HG02884 (cell line): ENCODE results near the gene MBOAT2.
"Not testable (repeated sequence)": the region's sequence is repeated elsewhere in the genome, so short reads cannot be mapped to it uniquely, and the experiment has no call there.

ENCODE experiments used
- ATAC-seq: cut with Tn5 transposase; IDR thresholded peaks from one replicate; pipeline ENCODE4 v1.9.1; 2021; ENCODE audit warnings: mild to moderate bottlenecking, moderate library complexity; ENCODE audit not compliant: unreplicated experiment

The MBOAT2 gene

DNA sequence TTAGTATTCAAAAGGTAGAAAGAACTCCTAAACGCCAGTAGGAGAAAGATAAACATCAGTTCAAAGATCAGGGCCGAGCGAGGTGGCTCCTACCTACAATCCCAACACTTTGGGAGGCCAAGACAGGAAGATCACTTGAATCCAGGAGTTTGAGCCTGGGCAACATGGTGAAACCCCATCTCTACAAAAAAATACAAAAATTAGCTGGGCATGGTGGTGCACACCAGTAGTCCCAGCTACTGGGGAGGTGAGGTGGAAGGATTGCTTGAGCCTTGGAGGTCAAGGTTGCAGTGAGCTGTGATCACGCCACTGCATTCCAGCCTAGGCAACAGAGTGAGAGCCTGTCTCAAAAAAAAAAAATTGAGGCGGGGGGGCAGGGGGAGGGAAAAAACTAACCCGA is 40.6 kb downstream of the MBOAT2 start:
- ATAC-seq: no peak

DNA sequence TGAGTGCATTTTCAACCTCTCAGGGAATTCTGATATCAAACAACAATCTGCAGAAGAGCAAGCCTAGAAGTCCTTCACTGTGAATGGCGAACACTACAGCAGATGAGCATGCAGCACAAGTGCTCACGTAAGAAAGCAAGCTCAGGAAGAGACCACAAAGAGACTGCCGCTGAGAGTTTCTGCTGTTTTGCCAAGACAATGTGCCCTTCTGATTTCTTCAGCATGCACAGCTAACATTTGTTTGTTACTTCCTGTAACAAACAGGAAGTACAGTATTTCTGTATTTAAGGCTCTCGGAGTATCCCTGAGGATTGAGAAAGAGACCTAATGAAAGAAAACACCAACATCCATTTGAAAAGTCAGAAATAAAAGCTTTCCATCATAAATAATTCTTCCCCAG is 45.9 kb downstream of the MBOAT2 start:
- no peak for ATAC-seq

DNA sequence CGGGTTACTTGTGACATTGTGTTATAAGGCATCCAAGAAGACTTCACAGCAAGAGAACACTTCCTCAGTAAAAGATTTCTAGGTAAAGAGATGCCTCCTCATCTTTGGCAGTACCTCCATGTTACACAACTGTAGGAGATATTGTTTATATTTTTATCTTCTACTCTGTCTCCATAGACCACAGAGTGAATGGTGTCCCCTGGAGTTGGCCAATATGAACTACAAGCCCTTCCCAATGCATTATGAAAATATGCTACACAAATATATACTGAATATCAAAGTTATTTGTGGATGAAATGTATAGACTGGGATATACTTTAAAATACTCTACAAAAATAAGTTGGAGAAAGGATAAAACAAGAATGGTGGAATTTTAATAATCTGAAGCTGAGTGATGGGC is 46.7 kb downstream of the MBOAT2 start:
- ATAC-seq: no peak

DNA sequence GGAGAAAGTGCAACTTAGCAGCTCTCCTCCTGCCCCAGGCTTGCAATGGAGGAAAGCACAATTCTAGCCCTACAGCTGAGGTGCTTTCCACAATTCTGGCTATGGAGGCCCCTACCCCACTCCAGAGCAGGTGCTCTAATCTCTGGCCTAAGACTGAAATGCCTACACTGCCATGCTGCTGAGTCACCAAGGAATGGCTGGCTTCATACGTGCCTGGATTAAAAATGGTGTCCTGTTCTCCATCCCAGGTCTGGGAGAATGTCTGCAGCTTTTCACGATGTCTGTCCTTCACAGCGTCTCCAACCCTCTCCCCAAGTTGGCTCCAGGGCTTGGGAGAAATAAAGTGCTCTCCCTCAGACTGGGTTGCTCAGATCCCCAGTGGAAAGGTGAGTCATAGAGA is 48.5 kb downstream of the MBOAT2 start:
- no peak for ATAC-seq

DNA sequence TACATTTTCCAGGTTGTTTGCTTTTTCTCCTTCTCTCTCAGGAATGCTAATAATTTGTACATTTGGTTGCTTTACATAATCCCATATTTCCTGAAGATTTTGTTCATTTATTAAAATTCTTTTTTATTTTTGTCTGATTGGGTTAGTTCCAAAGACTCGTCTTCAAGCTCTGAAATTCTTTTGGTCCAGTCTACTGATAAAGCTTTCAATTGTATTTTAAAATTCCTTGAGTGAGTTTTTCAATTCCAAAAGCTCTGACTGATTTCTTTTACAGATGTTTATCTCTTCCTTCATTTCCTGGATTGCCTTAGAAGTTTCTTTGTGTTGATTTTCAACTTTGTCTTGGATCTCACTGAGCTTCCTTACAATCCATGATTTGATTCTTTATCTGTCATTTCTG is 50.0 kb downstream of the MBOAT2 start:
- ATAC-seq: no peak

DNA sequence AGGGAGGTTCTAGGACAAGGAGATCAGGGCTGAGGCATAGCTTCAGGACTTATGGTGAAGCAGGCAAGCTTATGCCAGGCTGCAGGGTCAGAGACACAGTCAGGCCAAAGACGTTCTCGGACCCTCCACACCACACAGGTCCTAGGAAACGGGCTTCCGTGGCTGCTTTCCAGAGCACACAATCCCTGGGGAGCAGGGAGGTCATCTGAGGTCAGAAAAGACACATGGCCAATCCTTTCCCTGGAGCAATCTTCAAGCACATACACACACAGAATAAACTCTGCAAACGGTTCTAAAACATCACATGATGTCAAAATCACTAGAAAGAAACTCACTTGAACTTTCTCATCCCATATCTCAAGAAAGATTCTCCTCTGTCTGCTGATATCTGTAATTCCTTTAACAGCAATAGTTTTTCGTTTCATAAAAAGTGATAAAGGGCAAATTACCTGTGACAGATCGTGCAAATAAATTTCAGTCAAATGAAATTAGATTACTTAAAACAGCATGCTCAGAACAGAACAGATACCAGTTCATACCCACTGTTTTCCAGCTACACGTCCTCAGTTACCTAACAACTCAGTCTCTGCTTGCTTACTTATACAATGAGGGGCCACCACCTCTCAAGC is 63.9 kb downstream of the MBOAT2 start:
- ATAC-seq: no peak

DNA sequence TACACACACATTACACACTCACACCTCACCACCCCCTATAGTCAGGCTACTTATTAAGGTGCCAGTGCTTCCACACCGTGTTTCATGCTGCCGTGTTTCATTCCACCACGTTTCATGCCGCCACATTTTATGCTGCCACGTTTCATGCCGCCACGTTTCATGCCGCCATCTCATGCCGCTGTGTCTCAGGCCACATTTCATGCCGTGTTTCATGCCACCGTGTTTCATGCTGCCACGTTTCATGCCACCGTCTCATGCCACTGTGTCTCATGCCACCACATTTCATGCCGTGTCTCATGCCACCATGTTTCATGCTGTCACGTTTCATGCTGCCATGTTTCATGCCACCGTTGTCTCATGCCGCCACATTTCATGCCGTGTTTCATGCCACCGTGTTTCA is 65.1 kb downstream of the MBOAT2 start:
- ATAC-seq: no peak

DNA sequence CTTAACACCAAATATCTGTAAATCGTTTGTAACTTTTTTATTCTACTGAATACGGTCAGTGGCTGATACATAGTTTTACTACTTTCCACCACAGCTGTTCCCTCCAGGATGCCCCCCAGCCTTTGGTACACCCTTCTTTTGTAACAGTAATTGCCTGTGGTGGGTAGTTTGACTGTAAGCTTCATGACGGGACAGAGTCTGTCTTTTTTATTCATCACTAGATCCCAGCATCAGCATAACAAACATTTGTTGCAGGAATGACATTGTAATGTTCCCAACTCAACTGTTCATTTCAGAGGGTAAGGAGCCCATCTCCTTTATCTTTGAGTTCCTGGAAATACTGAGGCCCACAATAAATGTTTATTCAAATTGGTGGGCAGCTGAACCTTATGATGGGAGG is 67.5 kb downstream of the MBOAT2 start:
- ATAC-seq: no peak

DNA sequence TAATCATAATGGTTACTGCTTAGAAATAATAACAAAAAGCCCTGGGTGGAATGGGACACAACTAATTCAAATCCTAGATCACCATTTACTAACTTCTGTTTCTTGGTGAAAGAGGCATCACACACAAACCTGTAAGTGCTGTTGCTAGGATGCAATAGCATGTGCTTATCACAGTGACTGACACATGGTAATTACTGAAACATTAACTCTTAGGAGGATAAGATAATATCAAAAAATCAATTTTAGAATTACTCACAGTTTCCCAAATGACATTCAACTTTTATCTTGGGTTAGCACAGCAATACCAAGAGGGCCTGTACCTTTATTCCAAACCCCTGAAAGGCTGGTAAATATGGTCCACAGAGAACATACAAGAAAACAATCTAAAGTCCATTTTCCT is 69.1 kb downstream of the MBOAT2 start:
- ATAC-seq: no peak

DNA sequence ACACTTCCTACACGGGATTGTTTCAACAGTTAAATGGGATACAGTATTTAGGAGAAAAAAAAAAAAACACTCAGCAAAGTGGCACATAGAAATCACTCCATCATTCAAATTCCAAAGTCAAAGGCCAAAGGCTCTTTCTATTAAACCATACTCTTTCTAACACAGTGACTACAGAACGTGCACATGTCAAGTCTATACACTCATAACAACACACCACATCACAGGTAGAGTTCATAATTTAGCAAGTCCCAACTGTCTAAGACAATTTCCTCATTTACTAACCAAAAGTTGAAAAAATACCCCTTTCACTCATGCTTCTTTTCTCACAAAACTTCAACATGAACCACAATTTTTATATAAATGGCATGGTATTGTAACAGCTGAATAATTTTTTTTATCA is 70.8 kb downstream of the MBOAT2 start:
- ATAC-seq: no peak

DNA sequence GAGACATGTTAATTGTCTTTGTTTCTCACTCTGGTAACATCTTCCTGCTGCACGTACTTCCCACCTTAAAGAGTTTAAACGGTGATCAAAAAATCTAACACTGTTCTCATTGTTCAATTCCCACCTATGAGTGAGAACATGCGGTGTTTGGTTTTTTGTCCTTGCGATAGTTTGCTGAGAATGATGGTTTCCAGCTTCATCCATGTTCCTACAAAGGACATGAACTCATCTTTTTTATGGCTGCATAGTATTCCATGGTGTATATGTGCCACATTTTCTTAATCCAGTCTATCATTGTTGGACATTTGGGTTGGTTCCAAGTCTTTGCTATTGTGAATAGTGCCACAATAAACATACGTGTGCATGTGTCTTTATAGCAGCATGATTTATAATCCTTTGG is 73.3 kb downstream of the MBOAT2 start:
- ATAC-seq: not testable (repeated sequence)

DNA sequence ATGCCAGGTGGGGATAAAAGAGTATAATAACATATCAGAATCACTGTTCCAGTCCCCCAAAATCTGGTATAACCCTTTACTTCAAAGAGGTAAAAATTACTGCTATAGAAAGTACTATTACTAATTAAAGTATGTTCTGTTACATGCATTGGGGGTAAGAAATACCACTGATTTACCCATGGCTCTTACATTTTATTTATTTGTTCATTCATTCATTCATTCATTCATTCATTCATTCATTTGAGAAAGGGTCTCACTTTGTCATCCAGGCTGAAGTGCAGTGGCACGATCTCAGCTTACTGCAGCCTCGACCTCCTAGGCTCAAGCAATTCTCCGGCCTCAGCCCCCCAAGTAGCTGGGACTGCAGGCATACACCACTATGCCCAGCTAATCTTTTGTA is 74.4 kb downstream of the MBOAT2 start:
- no peak for ATAC-seq

DNA sequence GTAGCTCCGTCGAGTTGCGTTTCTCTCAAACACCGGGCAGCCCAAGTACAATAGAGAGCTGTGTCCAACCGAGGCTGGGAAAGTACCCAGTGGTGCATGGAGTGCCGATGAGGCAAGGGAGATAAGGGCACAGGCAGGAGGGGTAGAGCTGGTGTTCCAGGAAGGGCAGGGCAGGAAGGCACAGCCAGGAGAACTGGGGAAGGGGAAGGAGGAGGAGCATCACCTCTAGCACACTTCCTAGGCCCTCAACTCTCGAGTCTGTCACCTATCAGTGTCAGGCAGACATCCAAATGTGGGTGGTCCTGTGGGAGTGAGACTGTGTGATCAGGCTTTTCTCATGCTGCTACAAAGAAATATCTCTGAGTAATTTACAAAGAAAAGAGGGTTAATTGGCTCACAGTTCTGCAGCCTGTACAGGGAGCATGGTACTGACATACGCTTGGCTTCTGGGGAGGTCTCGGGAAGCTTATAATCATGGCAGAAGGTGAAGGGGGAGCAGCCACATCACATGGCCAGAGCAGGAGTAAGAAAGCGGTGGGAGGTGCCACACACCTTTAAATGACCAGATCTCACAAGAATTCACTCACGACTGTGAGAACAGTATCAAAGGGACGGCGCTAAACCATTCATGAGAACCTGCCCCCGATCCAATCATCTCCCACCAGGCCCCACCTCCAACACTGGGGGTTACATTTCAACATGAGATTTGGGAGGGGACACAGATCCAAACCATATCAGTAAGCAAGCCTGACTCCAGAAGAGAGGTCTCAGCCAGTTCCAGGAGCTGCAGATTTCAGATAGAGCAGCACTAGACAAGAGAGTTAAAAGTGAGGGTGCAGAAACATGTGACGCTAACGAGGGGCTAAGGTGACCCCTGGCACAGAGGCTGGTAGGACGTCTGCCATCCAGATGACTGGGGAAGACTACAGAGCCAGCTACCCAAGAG is 75.7 kb downstream of the MBOAT2 start:
- no peak for ATAC-seq

DNA sequence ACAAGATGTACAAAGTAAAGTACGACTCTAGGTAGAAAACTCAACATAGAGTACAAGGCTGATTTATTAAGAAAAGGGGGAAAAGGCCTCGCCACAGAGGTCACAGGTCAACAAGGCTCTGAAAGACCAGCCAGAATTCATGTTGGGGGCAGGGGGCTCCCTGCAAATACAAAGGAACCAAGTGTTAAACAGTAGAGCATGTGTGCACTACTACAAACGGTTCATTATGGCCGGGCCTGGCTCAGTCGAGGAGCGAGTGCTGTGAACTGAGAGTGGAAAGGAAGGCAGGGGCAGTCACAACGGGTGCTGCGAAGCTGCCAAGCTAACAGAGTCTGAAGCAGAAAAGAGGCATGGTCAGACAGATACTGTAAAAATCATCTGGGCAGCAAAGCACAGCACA is 77.1 kb downstream of the MBOAT2 start:
- no peak for ATAC-seq

DNA sequence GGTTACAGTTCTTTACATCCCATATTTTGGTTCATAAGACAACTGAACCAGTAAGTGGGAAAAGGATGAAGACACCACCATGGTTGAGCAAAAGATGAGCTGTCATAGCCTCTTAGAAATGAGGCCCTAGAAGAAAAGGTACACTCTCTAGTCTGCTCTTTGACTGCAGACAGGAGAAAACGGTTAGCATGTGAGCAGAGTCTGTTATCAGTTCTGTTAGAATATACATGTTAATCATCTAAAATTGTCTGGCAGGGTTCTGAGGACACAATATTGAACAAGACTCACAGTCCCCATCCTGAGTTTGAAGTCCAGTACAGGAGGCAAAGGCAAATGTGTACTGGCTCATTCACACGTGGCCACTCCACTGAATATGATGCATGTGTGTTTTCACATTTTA is 78.1 kb downstream of the MBOAT2 start:
- ATAC-seq: no peak

DNA sequence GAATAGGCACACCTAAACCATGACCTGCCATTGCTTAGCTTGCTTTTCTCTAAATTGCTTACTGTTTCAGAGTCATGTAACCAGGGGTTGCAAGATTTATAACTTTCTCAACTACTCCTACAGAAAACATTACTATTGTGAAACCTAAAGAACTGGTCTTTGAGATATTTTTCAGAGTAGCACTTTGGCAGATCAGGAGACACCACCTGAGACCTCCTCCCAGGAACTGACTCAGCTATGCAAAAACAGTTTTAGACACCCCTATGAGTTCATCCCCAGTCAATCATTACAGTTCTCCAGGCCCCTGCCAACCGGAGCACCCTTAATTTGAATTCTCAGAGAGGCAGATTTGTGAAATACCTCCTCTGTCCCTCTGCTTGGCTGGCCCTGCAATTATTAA is 80.3 kb downstream of the MBOAT2 start:
- no peak for ATAC-seq

DNA sequence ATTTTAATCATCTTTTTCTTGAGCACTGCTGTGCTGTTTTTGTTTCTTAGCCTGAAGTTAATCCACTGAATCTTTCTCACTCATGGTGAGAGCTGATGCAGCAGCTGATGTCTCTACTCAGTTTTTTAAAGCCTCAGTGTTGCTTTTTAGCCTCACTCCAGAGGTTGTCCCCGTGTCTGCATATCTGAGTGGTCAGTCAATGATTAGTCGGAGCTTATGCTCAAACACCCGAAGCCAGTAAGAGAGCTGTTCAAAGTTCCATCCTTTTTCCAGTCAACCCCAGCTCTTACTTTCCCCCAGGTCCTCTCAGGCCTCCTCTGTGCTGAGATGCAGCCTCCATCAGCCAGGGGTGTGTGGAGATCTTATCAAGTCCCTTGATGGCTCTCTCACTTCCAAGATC is 81.1 kb downstream of the MBOAT2 start:
- ATAC-seq: no peak

DNA sequence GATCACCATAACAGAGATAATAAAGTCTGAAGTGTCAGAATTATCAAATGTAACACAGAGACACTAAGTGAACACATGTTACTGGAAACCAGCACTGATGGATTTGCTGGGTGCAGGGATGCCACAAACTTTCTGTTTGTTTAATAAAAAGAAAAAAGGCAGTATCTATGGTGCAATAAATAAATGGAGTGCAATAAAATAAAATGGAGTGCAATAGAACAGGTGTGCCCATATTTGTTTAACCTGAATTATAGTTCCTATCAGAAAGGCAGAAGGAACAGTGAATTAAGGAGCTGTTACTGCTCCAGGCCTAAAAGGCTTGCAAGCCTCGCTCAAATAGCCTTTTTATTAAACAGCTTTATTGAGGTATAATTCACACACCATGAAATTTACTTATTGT is 85.1 kb downstream of the MBOAT2 start:
- no peak for ATAC-seq

DNA sequence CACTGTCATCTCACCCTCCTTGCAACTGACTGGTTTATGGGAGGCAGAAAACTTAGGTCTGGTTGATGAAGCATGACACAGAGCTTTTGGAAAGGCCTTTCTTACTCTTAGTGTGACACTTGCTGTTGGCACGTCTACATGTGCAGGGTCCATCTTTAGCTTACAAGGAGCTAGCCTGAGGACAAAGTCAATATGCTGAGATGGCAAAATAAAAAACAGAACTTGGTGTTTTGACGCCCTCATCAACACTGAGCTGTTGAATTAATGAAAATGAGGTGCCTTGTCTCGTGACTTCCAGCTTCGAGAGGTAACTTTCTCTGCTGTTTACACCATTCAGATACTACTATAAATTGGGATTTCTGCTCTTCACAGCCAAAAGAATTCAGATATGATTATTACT is 87.5 kb downstream of the MBOAT2 start:
- ATAC-seq: no peak

DNA sequence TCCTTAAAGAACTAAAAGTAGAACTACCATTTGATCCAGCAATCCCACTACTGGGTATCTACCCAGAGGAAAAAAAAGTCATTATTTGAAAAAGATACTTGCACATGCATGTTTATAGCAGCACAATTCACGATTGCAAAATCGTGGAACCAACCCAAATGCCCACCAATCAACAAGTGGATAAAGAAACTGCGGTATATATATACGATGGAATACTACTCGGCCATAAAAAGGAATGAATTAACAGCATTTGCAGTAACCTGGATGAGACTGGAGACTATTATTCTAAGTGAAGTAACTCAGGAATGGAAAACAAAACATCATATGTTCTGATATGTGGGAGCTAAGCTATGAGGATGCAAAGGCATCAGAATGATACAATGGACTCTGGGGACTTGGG is 89.7 kb downstream of the MBOAT2 start:
- not testable (repeated sequence) for ATAC-seq

DNA sequence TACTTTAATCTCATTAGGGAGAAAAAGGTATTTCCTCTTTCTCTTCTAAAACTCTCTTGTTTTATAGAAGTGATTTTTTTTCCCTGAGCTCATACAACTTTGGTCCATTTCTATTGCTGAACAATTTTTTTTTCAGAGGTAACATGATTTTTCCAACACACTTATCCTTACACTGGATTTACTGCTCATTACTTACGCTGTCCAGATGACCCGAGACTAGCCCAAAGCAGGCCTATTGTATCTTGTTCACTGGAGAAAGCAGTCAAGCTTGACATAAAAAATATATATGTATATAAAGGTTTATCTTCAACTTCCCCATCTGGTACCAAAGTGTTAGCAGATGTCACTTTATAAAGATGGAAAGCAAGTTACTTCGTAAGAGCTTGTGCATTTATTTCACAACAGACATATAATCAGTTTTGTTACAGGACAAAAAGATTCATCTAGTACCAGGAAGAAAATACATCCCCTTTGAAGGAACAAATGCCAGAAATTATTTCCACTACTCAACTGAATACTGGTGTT is 95.7 kb downstream of the MBOAT2 start:
- no peak for ATAC-seq

DNA sequence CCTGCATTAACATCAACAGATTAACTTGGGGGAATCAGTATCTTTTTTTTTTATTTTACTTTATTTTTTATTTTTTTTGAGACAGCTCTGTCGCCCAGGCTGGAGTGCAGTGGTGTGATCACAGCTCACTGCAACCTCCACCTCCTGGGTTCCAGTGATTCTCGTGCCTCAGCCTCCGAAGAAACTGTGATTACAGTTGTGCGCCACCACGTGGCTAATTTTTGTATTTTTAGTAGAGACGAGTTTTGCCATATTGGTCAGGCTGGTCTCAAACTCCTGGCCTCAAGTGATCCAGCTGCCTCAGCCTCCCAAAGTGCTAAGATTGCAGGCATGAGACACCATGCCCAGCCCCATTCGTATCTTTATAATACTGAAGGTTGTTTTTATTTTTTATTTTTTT is 99.6 kb downstream of the MBOAT2 start:
- not testable (repeated sequence) for ATAC-seq
